ENCODE measurements around the gene GBP5.

DNA sequence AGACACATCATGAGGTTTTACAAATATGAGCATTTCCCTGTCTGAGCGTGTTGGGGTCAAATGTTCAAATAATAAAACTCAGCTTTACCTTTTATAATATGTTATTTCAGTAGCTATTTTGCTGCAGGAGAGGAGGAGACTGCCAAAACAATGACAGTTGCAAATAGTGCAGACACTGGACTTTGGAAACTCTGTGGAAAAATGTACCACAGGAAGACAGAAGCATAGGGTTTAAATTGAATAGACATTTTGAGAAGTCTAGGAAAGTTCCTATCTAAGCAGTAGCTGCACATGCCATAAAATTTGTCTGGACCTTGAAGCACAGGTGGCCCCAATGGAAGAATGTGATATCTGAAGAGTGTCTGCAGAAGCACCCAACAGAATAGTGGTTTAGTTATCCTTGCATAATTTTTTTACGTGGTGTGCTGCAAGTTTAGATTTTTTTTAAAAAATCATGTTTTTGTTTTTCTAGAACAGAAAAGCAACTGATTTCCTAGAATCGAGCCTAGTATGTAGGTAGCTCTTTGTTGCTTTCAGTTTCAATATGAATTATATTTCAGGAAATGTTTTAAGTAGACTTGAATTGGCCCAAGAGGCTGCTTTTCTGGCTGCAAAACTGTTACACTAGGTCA, 14.0 kb upstream of the GBP5 start:
- TF ChIP-seq, protein P1, sequence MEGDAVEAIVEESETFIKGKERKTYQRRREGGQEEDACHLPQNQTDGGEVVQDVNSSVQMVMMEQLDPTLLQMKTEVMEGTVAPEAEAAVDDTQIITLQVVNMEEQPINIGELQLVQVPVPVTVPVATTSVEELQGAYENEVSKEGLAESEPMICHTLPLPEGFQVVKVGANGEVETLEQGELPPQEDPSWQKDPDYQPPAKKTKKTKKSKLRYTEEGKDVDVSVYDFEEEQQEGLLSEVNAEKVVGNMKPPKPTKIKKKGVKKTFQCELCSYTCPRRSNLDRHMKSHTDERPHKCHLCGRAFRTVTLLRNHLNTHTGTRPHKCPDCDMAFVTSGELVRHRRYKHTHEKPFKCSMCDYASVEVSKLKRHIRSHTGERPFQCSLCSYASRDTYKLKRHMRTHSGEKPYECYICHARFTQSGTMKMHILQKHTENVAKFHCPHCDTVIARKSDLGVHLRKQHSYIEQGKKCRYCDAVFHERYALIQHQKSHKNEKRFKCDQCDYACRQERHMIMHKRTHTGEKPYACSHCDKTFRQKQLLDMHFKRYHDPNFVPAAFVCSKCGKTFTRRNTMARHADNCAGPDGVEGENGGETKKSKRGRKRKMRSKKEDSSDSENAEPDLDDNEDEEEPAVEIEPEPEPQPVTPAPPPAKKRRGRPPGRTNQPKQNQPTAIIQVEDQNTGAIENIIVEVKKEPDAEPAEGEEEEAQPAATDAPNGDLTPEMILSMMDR (IDR thresholded peaks at IDR 0.05) = no peak
- TF ChIP-seq POLR2A (IDR thresholded peaks at IDR 0.05) = no peak

All from breast epithelium (tissue), 3 donors.